Measurements from ENCODE around the gene TMPRSS15.

The TMPRSS15 gene

GRCh38 chr21:18252680-18253079 lies 150.9 kb downstream of the TMPRSS15 start:
- H3K4me3 Mint-ChIP-seq, result peak overlapping the region in 2 of 3 experiments; percentile 13 to 68
- H3K27me3 Mint-ChIP-seq (ENCODE audit: low read depth), result peaks cover 5% of the 10 kb centered on the region
- no peak for TF ChIP-seq CTCF (IDR thresholded peaks at IDR 0.05; ENCODE audit: unreplicated experiment in 3 of 3)
- no peaks in the 10 kb centered on the region for H3K36me3 Mint-ChIP-seq (ENCODE audit: low read depth)
- peaks cover 36% of the 10 kb centered on the region for H3K4me1 Mint-ChIP-seq
- H3K27ac Mint-ChIP-seq, result peak overlapping the region in 2 of 3 experiments; percentile 20 to 65
- no peaks in the 10 kb centered on the region for H3K9me3 Mint-ChIP-seq

DNA sequence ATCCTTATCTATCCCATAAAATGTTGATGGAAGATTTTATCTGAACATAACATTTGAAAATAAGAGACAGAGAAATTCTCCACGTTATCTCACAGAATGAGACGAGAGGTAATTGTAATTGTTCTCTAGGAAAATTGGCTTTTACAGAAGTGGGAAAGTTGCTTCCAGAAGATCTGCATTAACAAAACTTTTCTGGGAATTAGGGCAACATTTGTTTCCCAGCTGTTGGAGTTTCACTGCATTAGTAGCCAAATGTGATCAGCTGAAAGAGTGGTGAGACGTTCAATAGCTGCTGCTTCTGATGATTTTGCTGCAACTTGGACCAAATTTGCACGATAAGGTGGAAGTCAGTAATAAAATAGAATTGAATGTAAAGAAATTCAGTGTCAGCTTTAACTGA lies 151.3 kb downstream of the TMPRSS15 start:
- peaks cover 39% of the 10 kb centered on the region for H3K4me1 Mint-ChIP-seq
- TF ChIP-seq CTCF (IDR thresholded peaks at IDR 0.05; ENCODE audit: unreplicated experiment in 3 of 3), result no peak
- H3K27ac Mint-ChIP-seq, result peak overlapping the region in 2 of 3 experiments; percentile 49 to 65
- no peaks in the 10 kb centered on the region for H3K9me3 Mint-ChIP-seq
- peaks cover 5% of the 10 kb centered on the region for H3K27me3 Mint-ChIP-seq (ENCODE audit: low read depth)
- H3K36me3 Mint-ChIP-seq (ENCODE audit: low read depth), result no peaks in the 10 kb centered on the region
- H3K4me3 Mint-ChIP-seq, result peak overlapping the region in 2 of 3 experiments; percentile 4 to 75

GRCh38 chr21:18251065-18251464 lies 152.5 kb downstream of the TMPRSS15 start:
- no peaks in the 10 kb centered on the region for H3K36me3 Mint-ChIP-seq (ENCODE audit: low read depth)
- H3K27ac Mint-ChIP-seq, result peak overlapping the region in 1 of 3 experiments; percentile 55
- H3K4me3 Mint-ChIP-seq, result peak overlapping the region in 1 of 3 experiments; percentile 64
- H3K27me3 Mint-ChIP-seq (ENCODE audit: low read depth), result peaks cover 6% of the 10 kb centered on the region
- H3K4me1 Mint-ChIP-seq, result peaks cover 44% of the 10 kb centered on the region
- H3K9me3 Mint-ChIP-seq, result no peaks in the 10 kb centered on the region
- TF ChIP-seq CTCF (IDR thresholded peaks at IDR 0.05; ENCODE audit: unreplicated experiment in 3 of 3), result no peak

- Mint-ChIP-seq H3K36me3 (ENCODE audit: low read depth) (no peaks in the 10 kb centered on the region), H3K27ac (peak overlapping the region in 1 of 3 experiments; percentile 57), H3K4me3 (peak overlapping the region in 1 of 3 experiments; percentile 1), H3K9me3 (no peaks in the 10 kb centered on the region), H3K4me1 (peaks cover 52% of the 10 kb centered on the region), H3K27me3 (ENCODE audit: low read depth) (peaks cover 16% of the 10 kb centered on the region)
- TF ChIP-seq CTCF (IDR thresholded peaks at IDR 0.05; ENCODE audit: unreplicated experiment in 3 of 3), result peak in 1 of 3 experiments; percentile 9
Observed at GRCh38 chr21:18249672-18250071, 153.9 kb downstream of the TMPRSS15 start.

DNA sequence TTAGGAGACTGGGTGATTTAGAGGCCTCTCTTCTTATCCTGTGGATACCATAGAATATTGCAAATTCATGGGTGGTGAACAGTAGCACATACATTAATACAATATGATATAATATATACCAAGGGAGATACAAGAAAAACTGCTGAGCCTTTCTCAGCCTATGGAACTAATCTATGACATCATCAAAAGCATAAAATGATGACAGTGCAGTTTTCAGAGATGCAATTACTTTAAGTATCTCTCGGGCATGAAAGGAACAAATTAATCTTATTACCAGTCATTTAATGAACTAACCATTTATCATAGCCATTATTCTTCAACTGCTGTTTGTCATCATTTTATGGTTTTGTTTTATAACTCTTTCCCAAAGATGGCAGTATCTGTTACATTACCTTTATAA lies 155.4 kb downstream of the TMPRSS15 start:
- peaks cover 49% of the 10 kb centered on the region for H3K4me1 Mint-ChIP-seq
- no peaks in the 10 kb centered on the region for H3K36me3 Mint-ChIP-seq (ENCODE audit: low read depth)
- peak overlapping the region in 2 of 3 experiments; percentile 67 to 74 for H3K4me3 Mint-ChIP-seq
- H3K27me3 Mint-ChIP-seq (ENCODE audit: low read depth), result peaks cover 31% of the 10 kb centered on the region
- H3K27ac Mint-ChIP-seq, result peak overlapping the region in 1 of 3 experiments; percentile 13
- H3K9me3 Mint-ChIP-seq, result no peaks in the 10 kb centered on the region
- no peak for TF ChIP-seq CTCF (IDR thresholded peaks at IDR 0.05; ENCODE audit: unreplicated experiment in 3 of 3)

DNA sequence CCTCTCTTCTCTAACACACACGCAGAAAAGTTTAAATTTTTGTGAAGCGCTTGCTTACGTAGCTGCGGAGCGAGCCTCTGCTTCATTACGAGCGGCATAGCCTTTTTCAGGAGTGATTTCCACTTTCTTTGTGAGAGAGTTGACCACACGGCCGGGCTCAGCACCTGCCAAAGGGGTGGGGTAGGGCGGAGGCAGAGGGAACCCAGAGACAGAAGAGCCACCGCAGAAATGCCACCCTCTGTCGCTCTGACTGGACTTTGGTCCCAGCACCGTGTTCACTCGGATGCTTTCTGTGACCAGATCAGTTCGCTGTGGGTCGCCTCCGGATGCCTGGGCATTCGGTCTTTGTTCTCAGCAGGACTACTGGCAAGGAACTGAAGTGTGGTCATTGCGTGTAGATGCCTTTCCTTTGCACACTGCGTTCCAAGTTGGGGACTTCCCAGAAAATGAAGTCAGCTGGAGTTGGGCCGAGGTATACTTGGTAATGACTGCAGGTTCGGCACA lies 158.1 kb downstream of the TMPRSS15 start:
- Mint-ChIP-seq H3K27me3 (ENCODE audit: low read depth) (peaks cover 45% of the 10 kb centered on the region), H3K9me3 (no peaks in the 10 kb centered on the region), H3K27ac (peak overlapping the region in 2 of 3 experiments; percentile 50 to 91), H3K4me3 (peak overlapping the region; percentile 80 to 96 (median 90)), H3K36me3 (ENCODE audit: low read depth) (no peaks in the 10 kb centered on the region), H3K4me1 (peaks cover 30% of the 10 kb centered on the region)
- no peak for TF ChIP-seq CTCF (IDR thresholded peaks at IDR 0.05; ENCODE audit: unreplicated experiment in 3 of 3)
